GM18511 (cell line): ENCODE results near the gene POU2AF3.
"Not testable (repeated sequence)": the region's sequence is repeated elsewhere in the genome, so short reads cannot be mapped to it uniquely, and the experiment has no call there.

Experiments used
- ATAC-seq: cut with Tn5 transposase; IDR thresholded peaks from one replicate; pipeline ENCODE4 v1.9.1; 2021; ENCODE audit warnings: mild to moderate bottlenecking, moderate library complexity; ENCODE audit not compliant: unreplicated experiment

The POU2AF3 gene, protein sequence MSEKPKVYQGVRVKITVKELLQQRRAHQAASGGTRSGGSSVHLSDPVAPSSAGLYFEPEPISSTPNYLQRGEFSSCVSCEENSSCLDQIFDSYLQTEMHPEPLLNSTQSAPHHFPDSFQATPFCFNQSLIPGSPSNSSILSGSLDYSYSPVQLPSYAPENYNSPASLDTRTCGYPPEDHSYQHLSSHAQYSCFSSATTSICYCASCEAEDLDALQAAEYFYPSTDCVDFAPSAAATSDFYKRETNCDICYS

DNA sequence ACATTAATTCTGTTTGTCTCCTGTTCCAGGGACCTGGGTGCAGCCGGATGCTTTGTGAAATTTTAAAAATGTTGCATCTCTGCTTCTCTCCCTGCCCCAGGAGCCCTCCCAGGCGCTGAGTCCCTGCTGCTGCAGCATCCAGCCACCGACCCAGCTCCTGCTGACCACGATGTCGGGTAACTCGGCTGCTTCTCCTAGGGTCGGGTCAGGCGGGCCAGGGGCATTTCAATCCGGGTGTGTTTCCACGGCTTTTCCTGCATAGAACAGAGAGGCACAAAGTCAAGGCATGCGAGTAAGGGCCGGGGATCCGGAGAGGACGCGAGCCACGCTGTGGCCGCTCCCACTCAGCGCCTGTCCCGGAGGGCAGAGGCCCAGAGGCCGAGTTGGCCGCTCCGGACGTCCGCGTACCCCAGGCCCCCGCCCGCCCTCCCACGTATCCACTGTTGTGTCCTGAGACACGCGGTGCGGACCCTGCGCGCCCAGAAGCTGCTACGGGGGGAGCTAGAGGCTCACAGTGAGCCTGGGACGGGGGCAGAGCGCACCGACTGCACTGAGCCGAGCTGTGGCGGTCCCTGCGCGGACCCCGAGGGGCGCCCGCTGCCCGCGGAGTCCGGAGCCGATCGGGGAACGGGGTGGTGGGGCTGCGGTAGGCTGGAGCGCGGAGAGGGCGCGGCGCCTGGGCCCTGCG lies at the start of gene POU2AF3:
Gene POU2AF3 (plus strand): TSS at position 134 of the 688 bp plus-strand sequence. CDS start 36 bp downstream, at position 170.
- no peak for ATAC-seq

- ATAC-seq = no peak
These were observed 47.4 kb upstream of the POU2AF3 start for GRCh38 chr11:111250936-111251335.

GRCh38 chr11:111253131-111253530 lies 45.2 kb upstream of the POU2AF3 start:
- no peak for ATAC-seq

DNA sequence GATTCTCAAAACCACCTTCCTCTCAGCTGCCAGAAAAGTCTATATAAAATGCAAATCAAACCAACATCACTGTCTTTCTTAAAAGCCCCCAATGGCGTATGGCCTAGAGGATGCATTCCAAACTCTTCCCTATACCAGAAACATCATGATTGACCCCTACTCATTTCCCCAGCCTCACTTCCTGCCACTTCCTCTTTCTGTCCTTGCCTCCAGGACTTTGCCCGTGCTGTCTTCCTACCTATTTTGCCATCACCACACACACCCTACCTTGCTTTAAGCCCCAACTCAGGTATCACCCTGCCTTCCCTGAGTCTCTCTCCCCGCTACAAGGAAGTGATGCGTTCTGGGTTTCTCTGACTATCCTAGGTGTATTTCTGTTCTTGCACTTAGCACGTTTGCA lies 44.7 kb upstream of the POU2AF3 start:
- no peak for ATAC-seq

GRCh38 chr11:111258046-111258445 lies 40.3 kb upstream of the POU2AF3 start:
- no peak for ATAC-seq

GRCh38 chr11:111259896-111260295 lies 38.5 kb upstream of the POU2AF3 start:
- no peak for ATAC-seq

DNA sequence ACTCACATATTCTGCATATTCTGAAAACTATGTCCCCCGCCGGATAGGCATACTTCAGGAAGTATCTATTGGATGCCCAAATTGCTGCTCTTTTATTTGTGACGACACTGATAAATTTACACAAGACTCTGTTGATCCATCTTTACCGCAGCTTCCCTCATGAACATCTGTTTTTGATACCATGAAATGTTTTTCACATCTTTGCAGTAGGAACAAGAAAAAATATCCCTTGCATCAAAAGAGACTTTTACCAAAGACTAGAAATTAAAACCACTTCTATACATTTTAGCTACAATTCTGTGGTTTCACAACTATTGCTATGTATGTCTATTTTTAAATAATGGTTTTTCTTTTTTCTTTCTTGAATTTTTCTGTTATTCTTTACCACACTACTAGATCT lies 37.5 kb upstream of the POU2AF3 start:
- ATAC-seq = no peak

DNA sequence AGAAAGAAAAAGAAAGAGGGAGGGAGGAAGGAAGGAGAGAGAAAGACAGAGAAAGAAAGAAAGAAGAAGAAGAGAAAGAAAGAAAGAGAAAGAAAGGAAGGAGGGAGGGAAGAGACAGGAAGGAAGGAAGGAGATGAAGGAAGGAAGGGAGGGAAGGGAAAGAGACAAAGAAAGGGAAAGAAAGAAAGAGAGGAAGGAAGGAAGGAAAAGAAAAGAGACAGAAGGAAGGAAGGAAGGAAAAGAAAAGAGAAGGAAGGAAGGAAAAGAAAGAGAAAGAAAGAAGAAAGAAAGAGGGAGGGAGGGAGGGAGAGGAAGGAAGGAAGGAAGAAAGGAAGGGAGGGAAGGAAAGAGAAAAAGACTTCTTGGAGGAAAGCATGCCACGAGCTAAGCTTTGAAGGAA lies 33.7 kb upstream of the POU2AF3 start:
- no peak for ATAC-seq

DNA sequence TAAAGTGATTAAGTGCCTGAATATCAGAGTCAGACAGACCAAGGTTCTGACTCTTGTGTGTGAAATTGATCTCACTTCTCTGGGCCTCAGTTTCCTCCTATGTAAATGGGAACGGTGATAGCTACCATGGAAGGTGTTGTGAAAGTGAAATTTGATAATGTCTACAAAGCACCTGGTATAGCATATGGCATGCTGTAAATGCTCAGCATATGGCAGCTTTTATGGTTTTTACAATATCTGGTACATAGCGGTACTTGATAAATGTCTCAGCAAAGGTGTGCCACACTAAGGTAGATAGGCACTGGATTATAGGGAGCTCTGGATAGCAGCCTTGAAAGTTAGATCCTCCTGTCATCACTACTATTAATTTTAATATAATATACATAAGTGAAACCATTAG lies 32.9 kb upstream of the POU2AF3 start:
- no peak for ATAC-seq

DNA sequence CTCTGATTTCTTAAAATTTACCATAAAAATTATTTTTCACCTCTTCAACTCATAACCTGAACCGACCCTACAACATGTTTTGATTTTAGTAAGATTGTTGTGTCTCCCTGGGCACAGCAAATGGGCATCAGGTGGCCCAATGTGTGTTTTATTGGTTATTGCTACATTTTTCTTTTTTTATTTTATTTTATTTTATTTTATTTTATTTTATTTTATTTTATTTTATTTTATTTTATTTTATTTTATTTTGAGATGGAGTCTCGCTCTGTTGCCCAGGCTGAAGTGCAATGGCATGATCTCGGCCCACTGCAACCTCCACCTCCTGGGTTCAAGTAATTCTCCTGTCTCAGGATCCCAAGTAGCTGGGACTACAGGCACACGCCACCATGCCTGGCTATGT lies 30.0 kb upstream of the POU2AF3 start:
- not testable (repeated sequence) for ATAC-seq

DNA sequence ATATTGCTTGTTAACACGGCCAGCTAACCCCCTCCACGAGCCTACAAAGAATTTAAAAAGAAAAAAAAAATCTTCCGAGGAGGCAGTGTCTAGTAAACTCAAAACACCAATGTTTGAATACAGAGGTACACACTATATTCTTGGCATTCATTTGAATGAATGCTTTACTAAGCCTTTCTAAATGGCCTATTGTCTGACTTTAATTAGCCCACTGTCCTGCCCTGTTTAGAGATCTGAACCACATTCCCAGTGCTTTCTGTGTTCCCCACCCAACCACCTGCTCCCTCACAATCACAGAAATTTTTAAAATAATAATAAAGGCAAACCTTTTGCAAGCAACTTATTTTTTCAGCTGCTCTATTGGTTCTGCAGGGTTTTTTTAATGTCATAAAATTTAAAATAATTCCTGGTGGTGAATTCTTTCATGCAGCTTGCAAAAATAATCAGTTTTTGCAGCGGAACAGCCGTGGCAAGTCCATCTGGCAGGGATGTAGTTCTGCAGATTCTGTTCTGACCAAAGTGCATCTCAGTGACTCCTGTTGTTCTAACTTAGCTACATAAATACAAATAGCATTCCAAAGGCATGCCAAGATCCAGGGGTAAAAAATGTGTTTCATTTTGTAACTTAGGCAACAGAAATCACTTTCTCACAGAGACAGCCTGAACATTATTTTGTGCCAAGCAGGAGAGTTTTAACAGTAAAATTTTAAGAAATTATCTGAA lies 29.0 kb upstream of the POU2AF3 start:
- no peak for ATAC-seq

DNA sequence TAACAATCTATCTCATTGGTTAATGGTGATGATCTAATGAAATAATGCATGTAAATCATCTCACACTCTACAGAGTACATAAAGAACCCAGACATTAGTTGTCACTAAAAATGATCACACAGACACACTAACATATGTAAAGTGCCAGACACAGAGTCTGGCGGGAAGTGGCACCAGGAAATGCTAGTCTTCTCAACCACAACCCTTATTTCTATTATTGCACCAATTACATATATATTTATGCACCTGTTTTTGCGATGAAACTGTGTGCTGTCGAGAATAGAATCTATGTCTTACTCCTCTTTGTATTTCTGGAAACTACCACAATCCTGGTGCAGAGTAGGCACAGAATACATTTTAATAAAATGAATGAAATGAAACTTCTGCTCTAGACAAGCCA lies 25.9 kb upstream of the POU2AF3 start:
- ATAC-seq = no peak

DNA sequence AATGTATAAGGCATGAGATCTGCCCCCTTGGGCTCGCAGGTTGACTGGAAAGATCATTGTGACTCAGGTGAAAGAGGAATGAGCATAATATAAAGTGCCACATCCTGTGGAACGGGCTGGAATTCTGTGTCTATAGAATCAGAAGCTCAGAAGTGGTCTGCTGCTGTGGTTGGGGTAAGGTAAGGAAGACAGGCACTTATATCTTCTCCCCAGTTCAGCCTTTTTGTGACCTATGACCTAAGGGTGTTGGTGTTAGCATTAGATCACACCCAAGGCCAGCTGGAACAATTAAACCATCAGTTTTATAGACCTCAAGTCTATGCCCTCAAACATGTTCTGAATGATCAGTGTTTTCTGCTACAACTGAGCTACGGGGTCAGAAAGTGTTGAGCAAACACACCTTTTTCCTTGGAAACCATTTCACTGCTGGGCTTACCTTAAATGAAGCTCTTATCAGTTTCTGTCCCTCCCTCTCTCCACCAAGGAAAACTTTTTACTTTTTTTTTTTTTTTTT lies 15.7 kb upstream of the POU2AF3 start:
- ATAC-seq = no peak

GRCh38 chr11:111283945-111284481 lies 14.3 kb upstream of the POU2AF3 start:
- ATAC-seq = no peak

DNA sequence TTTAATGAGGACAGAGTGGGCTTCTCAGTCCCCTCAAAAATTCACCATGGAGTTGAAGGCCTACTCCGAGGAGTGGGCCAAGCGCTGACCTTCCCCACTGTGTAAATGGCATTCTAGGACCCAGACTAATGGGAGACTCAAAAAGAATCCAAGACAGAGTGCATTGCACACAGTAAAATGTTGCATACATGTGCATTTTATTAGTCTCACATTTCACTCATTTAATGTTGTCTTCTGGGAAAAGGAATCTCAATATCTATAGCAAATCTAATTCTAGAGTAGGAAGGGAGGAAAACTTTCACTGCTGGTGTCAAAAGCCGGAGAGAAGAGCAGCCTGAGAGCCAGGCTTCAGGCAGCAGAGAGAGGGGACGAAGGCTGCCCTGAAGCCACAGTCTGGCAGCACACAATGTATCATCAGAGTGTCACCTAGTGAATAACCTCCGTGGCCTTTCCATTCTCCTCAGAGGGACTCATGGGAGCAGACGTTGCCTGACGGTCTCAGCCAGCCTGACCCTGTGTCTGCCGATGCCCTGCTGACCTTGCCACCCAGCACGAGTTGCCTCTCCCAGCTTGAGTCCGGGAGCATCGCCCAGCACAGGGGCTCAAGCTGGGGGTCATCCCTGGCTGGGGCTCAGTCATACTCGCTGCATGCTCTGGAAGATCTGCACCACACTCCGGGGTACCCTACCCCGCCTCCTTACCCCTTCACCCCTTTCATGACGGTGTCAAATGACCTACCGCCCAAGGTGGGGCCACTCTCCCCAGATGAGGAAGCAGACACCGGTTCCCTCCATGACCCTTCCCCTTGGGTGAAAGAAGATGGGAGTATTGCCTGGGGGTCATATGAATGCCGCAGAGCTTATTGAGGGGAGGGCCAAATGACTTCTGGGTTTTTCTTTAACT lies 12.9 kb upstream of the POU2AF3 start:
- no peak for ATAC-seq

DNA sequence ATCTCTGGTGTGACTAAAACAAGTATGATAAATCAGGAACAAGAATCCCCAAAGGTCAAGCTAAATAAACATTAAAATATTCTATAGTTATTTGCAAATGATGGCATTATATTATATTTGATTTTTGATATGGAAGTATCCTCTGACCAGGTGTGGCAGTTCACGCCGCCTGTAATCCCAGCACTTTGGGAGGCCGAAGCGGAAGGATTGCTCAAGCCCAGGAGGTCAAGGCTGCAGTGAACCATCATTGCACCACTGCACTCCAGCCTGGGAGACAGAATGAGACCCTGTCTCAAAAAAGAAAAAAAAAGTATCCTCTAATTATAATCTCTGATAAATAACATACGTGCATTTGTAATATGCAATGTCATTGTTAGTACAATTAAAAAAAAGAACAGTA lies 6.6 kb upstream of the POU2AF3 start:
- ATAC-seq = no peak

- ATAC-seq = not testable (repeated sequence)
These were observed 5.9 kb upstream of the POU2AF3 start for GRCh38 chr11:111292408-111292807.

DNA sequence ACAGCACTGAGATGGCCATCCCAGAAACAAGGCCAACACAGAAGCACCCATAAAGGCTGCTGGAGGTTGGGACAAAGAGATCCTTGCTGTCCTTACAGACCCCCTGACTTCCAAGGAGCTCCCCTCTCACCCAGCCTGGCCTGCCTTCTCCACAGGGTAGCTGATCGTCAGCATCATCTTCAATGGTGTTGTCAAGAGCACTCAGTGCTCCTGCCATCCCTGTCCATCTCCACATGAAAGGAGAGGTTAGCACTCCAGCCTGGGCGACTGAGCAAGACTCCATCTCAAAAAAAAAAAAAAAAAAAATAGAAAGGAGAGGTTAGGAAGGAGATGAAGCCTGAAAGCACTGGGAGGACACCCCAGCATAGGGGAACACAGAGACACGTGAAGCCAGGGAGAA lies 2.1 kb upstream of the POU2AF3 start:
- no peak for ATAC-seq

DNA sequence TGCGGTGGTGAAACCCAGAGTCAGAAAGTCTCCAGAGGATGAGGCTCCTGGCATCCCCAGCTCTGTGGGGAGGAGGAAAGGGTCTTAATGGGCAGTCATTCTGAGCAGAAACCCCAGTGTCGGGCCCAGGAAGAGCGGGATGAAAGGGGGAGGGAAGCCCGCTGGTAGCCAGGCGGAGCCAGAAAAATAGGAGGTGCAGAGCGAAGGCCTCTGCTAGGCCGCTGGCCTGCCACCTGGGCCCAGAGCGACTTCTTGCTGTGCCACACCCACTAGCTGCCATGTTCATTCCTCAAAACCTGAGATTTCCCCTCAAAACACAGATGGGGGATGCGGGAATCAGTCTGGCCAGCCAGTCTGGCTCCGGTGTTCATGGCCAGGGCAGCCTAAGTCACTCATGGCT lies 650 bp upstream of the POU2AF3 start:
- ATAC-seq = no peak
